Endometrium (tissue), 2 donors: ENCODE results near the gene KY.

Source experiments
- FAIRE-seq: peaks from 2 replicates; lab custom pipeline; 2012; peaks lifted over from hg19 to GRCh38; lab: Jason Lieb, UNC
- donor health status: control.
- donor health status: control.

KY gene

GRCh38 chr3:134650431-134651346 lies at the start of gene KY:
Gene KY, minus strand, starts transcription at chr3:134651022. Its CDS starts 62 bp downstream, at chr3:134650960.
- no peak for FAIRE-seq

DNA sequence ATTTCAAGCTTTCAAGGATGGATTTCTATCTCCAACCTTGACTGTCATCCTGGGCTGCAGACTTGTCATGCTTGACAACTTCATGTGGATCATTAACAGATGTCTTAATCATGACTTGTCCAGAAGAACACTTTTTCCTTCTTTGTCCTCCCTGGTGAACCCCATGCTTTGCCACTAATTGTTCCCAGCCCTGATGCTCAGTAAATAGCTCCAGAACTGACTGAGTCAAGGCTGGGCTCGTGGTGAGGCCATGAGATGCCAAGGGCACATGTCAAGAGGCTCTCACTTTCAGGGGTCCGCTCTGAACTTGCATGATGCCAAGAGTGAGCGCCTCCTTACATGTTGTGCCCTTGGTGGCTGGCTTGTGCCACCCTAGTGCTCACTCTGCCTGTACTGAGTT lies 48.9 kb upstream of the KY start:
- no peak for FAIRE-seq

GRCh38 chr3:134699141-134699711 lies 48.4 kb upstream of the KY start:
- no peak for FAIRE-seq

- no peak for FAIRE-seq
Measured at GRCh38 chr3:134697830-134698689, 47.2 kb upstream of the KY start.

GRCh38 chr3:134696155-134696554 lies 45.3 kb upstream of the KY start:
- no peak for FAIRE-seq

GRCh38 chr3:134694946-134695543 lies 44.2 kb upstream of the KY start:
- FAIRE-seq = no peak

- FAIRE-seq = no peak
Measured at GRCh38 chr3:134694466-134694865, 43.6 kb upstream of the KY start.

DNA sequence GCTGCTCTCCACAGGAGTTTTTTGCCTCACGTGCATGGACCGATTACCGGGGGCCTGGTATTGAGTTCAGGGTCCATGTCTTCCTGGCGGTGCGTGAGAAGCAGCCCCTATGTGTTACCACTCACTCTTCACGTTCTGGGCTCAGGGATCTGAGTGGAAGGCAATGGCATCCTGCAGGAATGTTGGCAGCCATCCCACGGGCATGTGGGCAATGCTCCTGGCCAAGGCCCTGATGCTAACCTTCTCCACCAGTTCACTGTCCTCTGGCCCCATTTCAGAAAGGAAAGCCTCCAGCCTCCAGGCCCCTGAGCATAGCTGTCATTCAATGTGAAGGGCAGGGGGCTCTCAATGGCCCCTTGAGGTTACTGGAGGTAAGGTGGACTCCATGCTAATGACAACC lies 43.0 kb upstream of the KY start:
- FAIRE-seq = no peak

GRCh38 chr3:134693226-134693625 lies 42.4 kb upstream of the KY start:
- no peak for FAIRE-seq

- FAIRE-seq = no peak
Measured at GRCh38 chr3:134690226-134690625, 39.4 kb upstream of the KY start.

- FAIRE-seq = no peak
Measured at GRCh38 chr3:134687642-134688041, 36.8 kb upstream of the KY start.

DNA sequence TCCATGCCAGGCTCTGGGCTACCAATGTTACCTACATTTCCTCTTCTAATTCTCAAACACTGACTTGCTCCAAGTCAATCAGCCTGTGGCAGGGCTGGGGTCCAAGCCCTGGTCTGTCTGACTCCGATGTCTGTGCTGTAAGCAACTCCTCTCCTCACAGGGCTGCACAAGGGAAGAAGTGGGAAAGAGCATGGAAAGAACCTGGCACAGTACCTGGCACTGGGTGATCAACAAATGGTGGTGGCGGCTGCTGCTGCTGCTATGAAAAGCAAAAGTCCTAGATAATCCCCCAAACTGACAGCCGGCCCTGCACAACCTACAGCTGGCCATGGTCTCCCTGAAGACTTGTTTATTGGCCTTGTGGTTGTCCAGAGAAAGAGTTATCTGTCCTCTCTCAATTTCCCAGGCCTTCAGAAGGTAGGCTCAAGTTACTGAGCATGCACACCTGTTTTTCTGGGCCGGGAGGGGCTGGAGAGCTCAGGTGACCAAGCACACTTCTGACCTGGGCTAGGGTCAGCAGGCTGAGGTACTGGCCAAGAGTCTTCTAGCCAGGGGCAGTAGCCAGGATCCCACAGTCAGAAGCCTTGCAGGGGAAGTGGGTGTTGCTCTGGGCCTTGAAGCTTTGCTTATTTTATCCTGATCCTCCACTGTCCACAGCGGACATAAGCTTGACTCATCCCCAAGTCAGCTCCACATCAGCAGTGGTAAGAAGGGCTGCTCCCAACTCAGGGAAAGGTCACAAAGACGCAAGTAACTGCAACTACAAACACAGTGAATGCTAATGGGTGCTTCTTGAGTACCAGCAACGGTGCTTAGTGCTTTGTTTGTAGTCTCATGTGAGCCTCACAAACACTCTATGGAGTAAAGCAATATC lies 35.3 kb upstream of the KY start:
- FAIRE-seq = no peak

GRCh38 chr3:134682196-134682880 lies 31.5 kb upstream of the KY start:
- FAIRE-seq = no peak

- no peak for FAIRE-seq
Measured at GRCh38 chr3:134681522-134681900, 30.7 kb upstream of the KY start.

DNA sequence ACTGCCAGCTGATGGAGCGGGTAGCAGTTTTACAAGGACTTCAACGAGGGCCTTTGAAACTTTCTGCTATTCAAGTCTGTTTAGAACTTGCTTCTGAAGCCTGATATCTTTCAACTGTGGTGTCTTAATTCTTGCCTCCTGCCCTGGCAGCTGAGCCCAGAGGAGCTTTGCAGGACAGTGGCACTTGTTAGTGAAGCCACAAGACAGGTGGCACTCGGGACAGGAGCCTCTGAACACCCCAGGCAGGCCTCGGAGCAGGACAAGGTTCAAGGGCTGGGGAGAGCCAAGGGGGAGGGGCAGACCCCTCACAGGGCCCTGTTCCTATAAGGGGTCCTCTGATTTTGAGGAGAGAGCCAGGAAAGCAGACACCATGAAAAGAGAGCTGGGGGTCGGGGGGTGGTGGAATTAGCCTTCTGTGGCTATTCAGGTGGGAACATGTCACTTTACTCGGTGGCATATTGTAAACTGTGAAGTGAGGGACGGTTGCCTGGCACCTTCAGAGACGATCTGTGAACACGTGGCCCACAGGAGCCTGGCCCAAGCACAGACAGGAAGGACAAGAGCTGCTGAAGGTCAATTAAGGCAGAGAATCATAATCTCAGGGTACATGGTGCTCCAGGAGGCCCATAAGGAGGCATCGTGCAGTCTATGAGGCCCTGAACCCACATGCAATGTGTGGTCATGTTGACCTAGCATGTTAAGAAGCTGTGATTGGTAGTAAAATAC lies 30.1 kb upstream of the KY start:
- no peak for FAIRE-seq

DNA sequence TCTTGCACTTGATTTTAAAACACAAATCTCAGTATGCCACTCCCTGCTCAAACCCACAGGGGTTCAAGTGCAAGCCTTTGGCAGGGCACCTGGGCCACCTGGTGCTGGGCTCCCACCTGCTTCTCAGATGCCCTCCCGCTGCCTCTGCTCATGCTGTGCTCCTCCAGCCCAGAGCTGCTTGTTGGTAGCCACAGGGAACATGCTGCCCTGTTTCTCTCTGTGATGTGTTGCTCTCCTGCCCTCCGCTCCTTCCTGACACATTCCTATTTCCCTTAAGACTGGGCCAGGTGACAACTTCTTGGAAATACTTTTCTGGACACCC lies 27.1 kb upstream of the KY start:
- FAIRE-seq = no peak

DNA sequence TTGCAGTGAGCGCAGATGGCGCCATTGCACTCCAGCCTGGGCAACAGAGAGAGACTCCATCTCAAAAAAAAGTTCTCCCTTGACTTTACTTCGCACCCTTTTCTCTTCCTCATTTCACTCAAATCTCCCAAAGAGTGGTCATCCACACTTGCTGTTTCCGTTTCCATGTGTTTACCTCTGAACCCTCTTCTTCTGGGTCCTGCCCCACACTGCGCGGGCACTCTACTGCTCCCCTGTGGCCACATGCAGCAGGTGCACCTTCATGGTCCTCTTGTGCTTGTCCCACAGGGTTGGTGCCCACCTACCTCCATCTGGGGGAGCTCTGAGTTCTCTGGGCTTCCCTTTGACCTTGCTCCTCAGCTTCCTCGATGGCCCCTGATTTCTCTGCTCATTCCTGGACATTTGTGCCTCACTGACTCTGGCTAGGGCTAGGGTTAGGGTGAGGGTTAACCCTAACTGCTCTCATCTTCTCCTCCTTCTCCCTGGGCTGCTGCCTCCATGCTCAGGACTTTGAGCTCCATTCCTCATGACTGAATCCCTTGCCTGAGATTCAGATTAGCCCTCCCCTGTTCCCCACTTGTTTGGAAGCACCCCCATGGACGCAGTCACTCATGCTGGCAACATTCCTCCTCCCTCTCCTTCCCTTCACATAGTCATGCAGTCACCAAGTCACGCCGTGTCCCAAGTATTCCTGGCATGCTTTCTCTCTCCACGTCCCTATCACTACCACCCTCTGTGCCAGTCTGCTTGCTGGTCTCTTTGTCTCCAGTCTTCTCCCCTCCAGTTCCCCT lies 26.6 kb upstream of the KY start:
- no peak for FAIRE-seq

- no peak for FAIRE-seq
Measured at GRCh38 chr3:134675726-134676256, 25.0 kb upstream of the KY start.

DNA sequence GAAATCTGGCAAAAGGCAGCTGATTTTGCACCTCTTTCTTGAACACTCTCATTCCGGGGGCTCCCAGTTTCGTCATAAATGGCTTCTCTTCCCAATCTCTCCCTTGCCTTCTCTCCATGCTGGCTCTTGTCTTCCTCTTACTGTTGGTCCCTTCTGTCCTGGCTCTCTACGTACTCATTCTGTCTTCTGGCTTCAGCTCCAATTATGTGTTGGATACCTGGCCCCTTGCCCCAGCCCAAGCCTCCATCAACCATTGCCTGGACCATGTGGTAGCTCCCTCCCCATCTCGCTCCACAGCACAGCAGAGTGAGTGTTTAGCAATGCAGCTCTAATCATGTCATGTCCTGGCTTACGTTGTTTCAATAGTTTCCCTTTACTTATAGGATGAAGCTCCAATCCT lies 21.7 kb upstream of the KY start:
- no peak for FAIRE-seq
